Hematopoietic multipotent progenitor cell treated with erythropoietin and hydrocortisone succinate and interleukin-3 and kit ligand, for 17 days (in vitro differentiated cells): ENCODE measurements around the gene MUSTN1.

Experiments used
- DNase-seq: peaks from one replicate; pipeline ENCODE4 v3.0.0-alpha.2; 2015; ENCODE audit warnings: low spot score

The MUSTN1 gene

GRCh38 chr3:52834871-52835501 lies at the start of gene MUSTN1:
Gene MUSTN1, minus strand, starts transcription at chr3:52835019. Its CDS starts 71 bp downstream, at chr3:52834948.
- DNase-seq: no peak

GRCh38 chr3:52882377-52882776 lies 47.6 kb upstream of the MUSTN1 start:
- DNase-seq: no peak

GRCh38 chr3:52881871-52882270 lies 47.1 kb upstream of the MUSTN1 start:
- DNase-seq: no peak

- no peak for DNase-seq
Measured at GRCh38 chr3:52880474-52880873, 45.7 kb upstream of the MUSTN1 start.

- no peak for DNase-seq
Measured at GRCh38 chr3:52880047-52880446, 45.2 kb upstream of the MUSTN1 start.

- DNase-seq: no peak
Measured at GRCh38 chr3:52879581-52879980, 44.8 kb upstream of the MUSTN1 start.

GRCh38 chr3:52879090-52879489 lies 44.3 kb upstream of the MUSTN1 start:
- DNase-seq: no peak

GRCh38 chr3:52877085-52877484 lies 42.3 kb upstream of the MUSTN1 start:
- no peak for DNase-seq

GRCh38 chr3:52874864-52875587 lies 40.2 kb upstream of the MUSTN1 start:
- no peak for DNase-seq

GRCh38 chr3:52874160-52874701 lies 39.4 kb upstream of the MUSTN1 start:
- DNase-seq: no peak

- DNase-seq: no peak
Measured at GRCh38 chr3:52873433-52874159, 38.8 kb upstream of the MUSTN1 start.

- DNase-seq: no peak
Measured at GRCh38 chr3:52872245-52872644, 37.4 kb upstream of the MUSTN1 start.

- DNase-seq: no peak
Measured at GRCh38 chr3:52871761-52872160, 36.9 kb upstream of the MUSTN1 start.

- DNase-seq: no peak
Measured at GRCh38 chr3:52870471-52870870, 35.7 kb upstream of the MUSTN1 start.

GRCh38 chr3:52866427-52866826 lies 31.6 kb upstream of the MUSTN1 start:
- DNase-seq: no peak

- no peak for DNase-seq
Measured at GRCh38 chr3:52865994-52866393, 31.2 kb upstream of the MUSTN1 start.

GRCh38 chr3:52860424-52860768 lies 25.6 kb upstream of the MUSTN1 start:
- DNase-seq: no peak

GRCh38 chr3:52859686-52860423 lies 25.0 kb upstream of the MUSTN1 start:
- no peak for DNase-seq

GRCh38 chr3:52857864-52858263 lies 23.0 kb upstream of the MUSTN1 start:
- DNase-seq: no peak

GRCh38 chr3:52857133-52857532 lies 22.3 kb upstream of the MUSTN1 start:
- DNase-seq: no peak

GRCh38 chr3:52856666-52857065 lies 21.8 kb upstream of the MUSTN1 start:
- no peak for DNase-seq

GRCh38 chr3:52854013-52854412 lies 19.2 kb upstream of the MUSTN1 start:
- DNase-seq: no peak
